WTC11 (cell line): Measurements from ENCODE around the gene GRPEL2.

Experiments used
- JUN ChIP-seq: sonication (generic); formaldehyde crosslinking; IDR thresholded peaks from 2 replicates; pipeline ENCODE4 v1.8.0; 2023; ENCODE audit warnings: mild to moderate bottlenecking, missing genetic modification reagents
- RELA ChIP-seq: sonication (generic); formaldehyde crosslinking; IDR thresholded peaks from 2 replicates; pipeline ENCODE4 v1.8.1; 2022; ENCODE audit warnings: missing genetic modification reagents, mild to moderate bottlenecking, borderline replicate concordance
- SMAD3 ChIP-seq: sonication (generic); formaldehyde crosslinking; IDR thresholded peaks from 2 replicates; pipeline ENCODE4 v1.8.0; 2022; ENCODE audit warnings: missing genetic modification reagents, mild to moderate bottlenecking, borderline replicate concordance
- TF ChIP-seq, protein P1 (sequence below): fragments of 200-600 bp; IDR thresholded peaks from 2 replicates; pipeline ENCODE4 v1.8.0; 2022; ENCODE audit warnings: antibody characterized with exemption
- TF ChIP-seq, protein P2 (sequence below): sonication (generic); formaldehyde crosslinking; IDR thresholded peaks from 2 replicates; pipeline ENCODE4 v1.8.1; 2023; ENCODE audit warnings: mild to moderate bottlenecking, missing genetic modification reagents
- TF ChIP-seq, protein P3 (sequence below): sonication (generic); formaldehyde crosslinking; conservative IDR thresholded peaks from 2 replicates; pipeline ENCODE4 v1.8.1; 2022; ENCODE audit warnings: mild to moderate bottlenecking, missing genetic modification reagents
- TF ChIP-seq, protein P4 (sequence below): sonication (generic); formaldehyde crosslinking; IDR thresholded peaks from 2 replicates; pipeline ENCODE4 v1.8.1; 2022; ENCODE audit warnings: low read depth, missing genetic modification reagents, borderline replicate concordance

DNA sequence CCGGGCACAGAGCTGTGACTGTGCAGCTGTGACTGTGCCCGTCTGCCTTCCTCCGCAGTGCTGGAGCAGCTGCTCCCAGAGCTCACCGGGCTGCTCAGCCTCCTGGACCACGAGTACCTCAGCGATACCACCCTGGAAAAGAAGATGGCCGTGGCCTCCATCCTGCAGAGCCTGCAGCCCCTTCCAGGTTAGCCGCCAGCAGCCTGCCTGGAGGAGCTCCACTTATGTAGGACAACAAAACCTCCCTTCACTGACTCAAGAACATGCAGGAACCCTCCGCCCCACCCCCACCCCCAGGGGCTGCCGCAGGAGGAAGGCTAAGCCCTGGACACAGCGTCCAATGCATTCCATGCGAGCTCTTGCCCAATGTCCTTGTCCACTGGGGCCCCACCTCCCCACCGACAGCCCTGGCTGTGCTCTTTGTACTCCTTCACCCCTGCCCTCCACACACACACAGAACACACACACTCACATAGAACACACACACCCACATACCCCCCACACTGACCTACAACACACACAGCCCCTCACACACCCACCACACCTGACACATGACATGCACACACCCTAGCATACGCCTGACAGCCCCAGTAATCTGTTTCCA, 45.7 kb upstream of the GRPEL2 start:
- TF ChIP-seq, protein P1, sequence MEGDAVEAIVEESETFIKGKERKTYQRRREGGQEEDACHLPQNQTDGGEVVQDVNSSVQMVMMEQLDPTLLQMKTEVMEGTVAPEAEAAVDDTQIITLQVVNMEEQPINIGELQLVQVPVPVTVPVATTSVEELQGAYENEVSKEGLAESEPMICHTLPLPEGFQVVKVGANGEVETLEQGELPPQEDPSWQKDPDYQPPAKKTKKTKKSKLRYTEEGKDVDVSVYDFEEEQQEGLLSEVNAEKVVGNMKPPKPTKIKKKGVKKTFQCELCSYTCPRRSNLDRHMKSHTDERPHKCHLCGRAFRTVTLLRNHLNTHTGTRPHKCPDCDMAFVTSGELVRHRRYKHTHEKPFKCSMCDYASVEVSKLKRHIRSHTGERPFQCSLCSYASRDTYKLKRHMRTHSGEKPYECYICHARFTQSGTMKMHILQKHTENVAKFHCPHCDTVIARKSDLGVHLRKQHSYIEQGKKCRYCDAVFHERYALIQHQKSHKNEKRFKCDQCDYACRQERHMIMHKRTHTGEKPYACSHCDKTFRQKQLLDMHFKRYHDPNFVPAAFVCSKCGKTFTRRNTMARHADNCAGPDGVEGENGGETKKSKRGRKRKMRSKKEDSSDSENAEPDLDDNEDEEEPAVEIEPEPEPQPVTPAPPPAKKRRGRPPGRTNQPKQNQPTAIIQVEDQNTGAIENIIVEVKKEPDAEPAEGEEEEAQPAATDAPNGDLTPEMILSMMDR, result no peak
- TF ChIP-seq RELA (CRISPR knock-in tag) (no peak), SMAD3 (CRISPR knock-in tag) (no peak), JUN (CRISPR knock-in tag) (no peak)
- TF ChIP-seq, protein P2, sequence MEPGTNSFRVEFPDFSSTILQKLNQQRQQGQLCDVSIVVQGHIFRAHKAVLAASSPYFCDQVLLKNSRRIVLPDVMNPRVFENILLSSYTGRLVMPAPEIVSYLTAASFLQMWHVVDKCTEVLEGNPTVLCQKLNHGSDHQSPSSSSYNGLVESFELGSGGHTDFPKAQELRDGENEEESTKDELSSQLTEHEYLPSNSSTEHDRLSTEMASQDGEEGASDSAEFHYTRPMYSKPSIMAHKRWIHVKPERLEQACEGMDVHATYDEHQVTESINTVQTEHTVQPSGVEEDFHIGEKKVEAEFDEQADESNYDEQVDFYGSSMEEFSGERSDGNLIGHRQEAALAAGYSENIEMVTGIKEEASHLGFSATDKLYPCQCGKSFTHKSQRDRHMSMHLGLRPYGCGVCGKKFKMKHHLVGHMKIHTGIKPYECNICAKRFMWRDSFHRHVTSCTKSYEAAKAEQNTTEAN, result no peak
- TF ChIP-seq, protein P3, sequence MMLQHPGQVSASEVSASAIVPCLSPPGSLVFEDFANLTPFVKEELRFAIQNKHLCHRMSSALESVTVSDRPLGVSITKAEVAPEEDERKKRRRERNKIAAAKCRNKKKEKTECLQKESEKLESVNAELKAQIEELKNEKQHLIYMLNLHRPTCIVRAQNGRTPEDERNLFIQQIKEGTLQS (CRISPR knock-in tag), result no peak
- TF ChIP-seq, protein P4, sequence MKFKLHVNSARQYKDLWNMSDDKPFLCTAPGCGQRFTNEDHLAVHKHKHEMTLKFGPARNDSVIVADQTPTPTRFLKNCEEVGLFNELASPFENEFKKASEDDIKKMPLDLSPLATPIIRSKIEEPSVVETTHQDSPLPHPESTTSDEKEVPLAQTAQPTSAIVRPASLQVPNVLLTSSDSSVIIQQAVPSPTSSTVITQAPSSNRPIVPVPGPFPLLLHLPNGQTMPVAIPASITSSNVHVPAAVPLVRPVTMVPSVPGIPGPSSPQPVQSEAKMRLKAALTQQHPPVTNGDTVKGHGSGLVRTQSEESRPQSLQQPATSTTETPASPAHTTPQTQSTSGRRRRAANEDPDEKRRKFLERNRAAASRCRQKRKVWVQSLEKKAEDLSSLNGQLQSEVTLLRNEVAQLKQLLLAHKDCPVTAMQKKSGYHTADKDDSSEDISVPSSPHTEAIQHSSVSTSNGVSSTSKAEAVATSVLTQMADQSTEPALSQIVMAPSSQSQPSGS (CRISPR knock-in tag), result no peak
